SK-N-MC (cell line): Measurements from ENCODE around the gene LTB.

Experiments used
- EZH2 ChIP-seq: fragments of 200-600 bp; sonication (generic); IDR thresholded peaks from one replicate; pipeline ENCODE4 v1.6.1; 2017; ENCODE audit warnings: antibody characterized with exemption
- POLR2AphosphoS5 ChIP-seq: IDR thresholded peaks from 2 replicates; pipeline ENCODE4 v1.6.1; 2012; ENCODE audit warnings: mild to moderate bottlenecking, low read depth, low read length, borderline replicate concordance

DNA sequence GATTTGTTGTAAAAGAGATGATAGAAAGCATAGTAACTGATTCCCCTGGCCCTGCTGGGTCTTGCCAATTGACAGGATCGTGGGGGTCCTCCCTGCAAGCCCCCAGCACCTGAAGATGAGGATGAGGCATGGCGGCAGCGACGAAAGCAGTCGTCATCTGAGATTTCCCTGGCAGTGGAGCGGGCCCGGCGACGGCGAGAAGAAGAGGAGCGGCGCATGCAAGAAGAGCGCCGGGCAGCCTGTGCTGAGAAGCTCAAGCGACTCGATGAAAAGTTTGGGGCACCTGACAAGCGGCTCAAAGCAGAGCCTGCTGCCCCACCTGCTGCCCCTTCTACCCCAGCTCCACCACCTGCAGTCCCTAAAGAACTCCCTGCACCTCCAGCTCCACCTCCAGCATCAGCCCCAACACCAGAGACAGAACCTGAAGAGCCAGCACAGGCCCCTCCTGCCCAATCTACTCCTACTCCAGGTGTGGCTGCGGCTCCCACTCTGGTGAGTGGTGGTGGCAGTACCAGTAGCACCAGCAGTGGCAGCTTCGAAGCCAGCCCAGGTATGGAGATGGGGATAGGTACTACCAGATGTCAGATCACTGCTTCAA is 45.6 kb upstream of the LTB start:
- TF ChIP-seq POLR2AphosphoS5: no peak
- TF ChIP-seq EZH2: no peak
